Subcutaneous adipose tissue (tissue), 4 donors: ENCODE data around the gene GPR18. TPM values are rescaled to one million over a fixed set of nuclear protein-coding genes. Genes with fewer than 3 reads are reported as not detected.

ENCODE experiments used
- total RNA-seq, 4 donors: library from RNA; depleted of rRNA; stranded (reverse); fragments of >200 nt; gene quantifications; one replicate each; pipeline ENCODE4 v1.1.0, GENCODE V29; 2016
- TF ChIP-seq, protein P1 (sequence below): fragments of 450-650 bp; IDR thresholded peaks from one replicate; pipeline ENCODE4 v1.5.1; 2016; ENCODE audit warnings: low read depth, mild to moderate bottlenecking, control low read depth, antibody characterized with exemption, moderate library complexity

Gene GPR18
- total RNA-seq, 4 donors from 2014 or later = 0.51 TPM; not detected in 3

DNA sequence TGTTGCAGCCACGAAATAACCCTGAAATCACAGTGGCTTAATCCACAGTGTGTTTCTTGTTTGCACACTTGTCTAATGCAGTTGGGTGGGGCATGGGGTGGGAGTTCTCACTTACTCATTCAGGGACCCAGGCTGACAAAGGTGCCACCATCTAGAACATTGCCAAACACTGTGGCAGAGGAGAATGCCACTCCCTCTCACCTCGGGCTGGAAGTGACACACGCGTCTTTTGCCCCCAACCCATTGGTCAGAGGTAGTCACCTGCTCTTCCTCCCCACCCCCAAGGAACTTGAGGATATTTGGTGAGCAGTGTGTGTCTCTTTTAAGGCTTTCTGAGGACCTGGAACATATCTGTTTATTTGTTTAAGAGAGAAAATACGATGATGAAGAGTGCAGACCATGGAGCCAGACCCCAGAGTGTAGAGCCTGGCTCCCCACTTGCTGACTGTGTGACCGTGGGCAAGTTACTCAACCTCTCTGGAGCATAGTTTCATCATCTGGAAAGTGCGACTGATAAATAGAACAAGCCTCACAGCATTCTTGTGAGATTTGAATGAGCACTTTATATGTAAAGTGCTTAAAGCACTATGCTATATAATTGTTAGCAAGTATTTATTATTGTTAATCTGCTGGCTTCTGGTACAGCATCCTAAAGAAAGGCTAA, 31.6 kb upstream of the GPR18 start:
- TF ChIP-seq, protein P1, sequence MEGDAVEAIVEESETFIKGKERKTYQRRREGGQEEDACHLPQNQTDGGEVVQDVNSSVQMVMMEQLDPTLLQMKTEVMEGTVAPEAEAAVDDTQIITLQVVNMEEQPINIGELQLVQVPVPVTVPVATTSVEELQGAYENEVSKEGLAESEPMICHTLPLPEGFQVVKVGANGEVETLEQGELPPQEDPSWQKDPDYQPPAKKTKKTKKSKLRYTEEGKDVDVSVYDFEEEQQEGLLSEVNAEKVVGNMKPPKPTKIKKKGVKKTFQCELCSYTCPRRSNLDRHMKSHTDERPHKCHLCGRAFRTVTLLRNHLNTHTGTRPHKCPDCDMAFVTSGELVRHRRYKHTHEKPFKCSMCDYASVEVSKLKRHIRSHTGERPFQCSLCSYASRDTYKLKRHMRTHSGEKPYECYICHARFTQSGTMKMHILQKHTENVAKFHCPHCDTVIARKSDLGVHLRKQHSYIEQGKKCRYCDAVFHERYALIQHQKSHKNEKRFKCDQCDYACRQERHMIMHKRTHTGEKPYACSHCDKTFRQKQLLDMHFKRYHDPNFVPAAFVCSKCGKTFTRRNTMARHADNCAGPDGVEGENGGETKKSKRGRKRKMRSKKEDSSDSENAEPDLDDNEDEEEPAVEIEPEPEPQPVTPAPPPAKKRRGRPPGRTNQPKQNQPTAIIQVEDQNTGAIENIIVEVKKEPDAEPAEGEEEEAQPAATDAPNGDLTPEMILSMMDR = no peak

DNA sequence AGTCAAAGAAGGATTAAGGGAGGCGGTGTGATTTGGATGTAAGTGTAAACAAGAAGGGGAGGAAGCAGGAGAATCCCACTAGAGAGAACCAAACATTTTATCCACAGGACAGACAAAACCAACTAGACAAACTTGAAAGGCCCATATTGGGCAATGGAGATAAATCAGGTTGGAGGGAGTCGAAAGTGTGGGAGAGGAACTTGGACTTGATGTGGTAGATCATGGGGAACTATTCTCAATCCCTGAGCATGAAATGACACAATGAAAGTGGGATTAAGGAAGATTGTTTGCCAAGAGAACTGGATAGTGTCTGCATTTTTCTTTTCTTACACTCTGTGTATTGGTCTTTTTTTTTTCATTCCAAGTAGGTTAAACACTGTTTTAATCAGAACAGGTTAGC, 31.1 kb upstream of the GPR18 start:
- TF ChIP-seq, protein P1 = no peak

DNA sequence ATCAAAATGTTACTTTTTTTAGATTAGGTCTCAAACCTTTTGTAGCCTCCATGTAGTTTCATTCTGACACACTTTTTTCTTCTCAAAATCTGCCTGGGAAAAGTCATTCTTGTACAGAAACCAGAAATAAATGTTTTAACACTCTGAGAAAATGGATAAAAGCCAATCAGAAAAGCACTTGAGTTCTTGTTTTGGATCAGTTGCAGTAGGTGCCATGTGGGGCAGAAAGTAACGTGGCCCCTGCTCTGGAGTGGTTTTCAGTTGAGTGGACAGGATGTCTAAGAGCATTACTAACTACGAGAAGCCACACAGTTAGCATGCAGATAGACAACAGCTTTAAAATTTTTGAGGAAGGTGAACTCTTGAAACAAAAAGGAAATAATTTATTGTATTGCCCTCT, 29.9 kb upstream of the GPR18 start:
- TF ChIP-seq, protein P1 = no peak

DNA sequence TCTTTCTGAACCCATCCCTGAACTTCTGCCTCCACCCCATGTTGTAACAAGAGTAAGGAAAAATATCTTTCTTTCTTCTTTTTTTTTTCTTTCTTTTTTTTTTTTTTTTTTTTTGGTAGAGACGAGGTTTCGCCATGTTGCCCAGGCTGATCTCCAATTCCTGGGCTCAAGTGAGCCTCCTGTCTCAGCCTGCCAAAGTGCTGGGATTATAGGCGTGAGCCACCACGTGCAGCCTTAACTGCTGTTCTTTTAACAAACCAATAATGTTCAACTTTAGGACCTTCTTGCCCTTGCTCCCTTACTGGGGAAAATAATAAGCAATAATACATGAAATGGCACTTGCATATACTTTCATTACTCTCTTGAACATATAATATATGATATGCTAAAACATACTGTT, 29.4 kb upstream of the GPR18 start:
- TF ChIP-seq, protein P1 = no peak

DNA sequence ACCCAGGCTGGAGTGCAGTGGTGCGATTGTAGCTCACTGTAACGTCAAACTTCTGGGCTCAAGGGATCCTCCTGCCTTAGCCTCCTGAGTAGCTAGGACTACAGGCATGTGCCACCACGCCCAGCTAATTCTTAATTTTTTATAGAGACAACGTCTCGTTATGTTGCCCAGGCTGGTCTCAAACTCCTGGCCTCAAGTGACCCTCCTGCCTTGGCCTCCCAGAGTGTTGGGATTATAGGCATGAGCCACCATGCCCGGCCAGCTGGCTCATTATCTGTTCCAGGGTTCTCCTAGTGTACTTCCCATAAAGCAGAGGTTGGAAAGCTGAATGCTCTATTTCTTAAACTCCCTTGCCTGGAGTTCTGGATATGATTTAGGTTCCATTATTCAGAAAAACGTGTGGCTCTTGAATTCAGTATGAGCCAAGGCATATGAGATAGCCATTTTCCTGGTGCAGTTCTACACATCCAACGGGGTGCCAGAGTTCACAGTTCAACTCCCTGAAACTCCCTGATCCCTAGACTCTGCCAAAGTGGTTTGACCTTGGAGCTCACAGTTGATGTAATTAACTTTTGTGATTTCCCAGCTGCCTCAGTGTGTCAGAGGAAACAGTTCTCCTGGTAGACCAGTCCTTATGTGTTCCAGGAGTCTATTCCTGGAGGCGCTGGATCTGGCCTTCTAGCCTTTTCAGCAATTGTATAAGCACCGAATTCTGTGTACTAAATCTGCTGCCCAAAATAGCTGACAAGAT, 27.4 kb upstream of the GPR18 start:
- TF ChIP-seq, protein P1 = no peak

DNA sequence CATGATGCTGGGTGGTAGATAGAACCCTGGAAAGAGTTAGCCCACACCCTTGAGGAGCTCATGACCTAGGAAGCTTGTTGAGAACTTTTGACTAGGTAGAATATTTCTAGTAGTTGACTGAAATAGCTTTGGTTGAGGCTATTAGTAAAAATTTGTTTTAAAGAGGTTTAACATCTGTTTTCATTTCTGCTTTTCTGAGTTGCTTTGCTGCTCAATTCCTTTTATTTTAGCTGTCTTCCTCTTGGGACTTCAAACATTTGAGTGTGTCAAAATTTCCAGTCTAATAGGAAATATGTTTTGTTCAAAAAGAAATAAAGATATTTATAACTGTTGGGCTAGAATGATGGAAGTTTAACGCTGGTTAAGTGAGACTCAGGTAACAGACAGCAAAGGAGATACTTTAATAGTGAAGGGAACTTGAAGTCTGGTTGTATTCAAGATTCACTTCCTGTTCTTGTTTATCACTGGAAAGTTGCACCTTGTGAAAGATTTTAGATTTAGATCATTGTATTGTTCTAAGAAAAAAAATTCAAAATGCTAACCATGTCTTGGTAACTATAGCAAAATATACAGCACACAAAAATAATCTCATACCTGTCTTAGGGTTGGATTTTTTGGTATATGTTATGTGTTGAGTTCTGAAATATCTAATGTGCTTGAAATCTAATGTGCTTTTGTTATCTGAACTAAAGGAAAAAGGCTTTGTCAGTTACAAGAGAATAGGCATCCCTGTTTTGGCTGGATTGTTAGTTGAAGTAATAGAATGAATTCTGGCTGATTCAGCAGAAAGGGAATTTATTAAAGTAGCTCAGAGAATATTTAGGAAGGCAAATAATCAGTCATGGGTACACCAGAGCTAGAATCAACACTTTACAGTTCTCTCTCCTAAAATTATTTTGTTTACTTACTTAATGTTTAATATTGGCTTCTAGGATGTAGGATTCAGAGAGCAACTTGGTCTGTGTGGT, 24.4 kb upstream of the GPR18 start:
- TF ChIP-seq, protein P1 = no peak
